ENCODE measurements around the gene GDPD4.

Gene GDPD4

DNA sequence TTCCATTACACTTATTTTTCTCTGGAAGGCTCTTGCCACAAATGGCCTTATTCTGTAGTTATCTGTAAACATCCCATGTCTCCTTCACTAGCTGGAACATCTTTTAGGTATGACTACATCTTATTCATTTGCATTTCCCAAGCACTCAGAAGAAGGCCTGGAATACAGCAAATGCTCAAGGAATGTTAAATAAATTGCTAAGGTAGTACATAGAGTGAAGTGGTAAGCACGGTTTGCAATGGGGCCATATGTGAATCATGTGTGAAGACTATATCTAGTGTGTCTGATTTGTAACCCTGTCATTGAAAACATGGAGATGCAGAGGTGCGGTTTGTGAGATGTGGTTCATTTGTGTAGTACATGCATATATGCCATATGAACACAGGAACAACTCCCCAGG, 33.5 kb downstream of the GDPD4 start:
- H3K4me1 Mint-ChIP-seq: no peaks in the 10 kb centered on the region
- H3K36me3 Mint-ChIP-seq (ENCODE audit: low read depth): no peaks in the 10 kb centered on the region
- TF ChIP-seq, protein P1, sequence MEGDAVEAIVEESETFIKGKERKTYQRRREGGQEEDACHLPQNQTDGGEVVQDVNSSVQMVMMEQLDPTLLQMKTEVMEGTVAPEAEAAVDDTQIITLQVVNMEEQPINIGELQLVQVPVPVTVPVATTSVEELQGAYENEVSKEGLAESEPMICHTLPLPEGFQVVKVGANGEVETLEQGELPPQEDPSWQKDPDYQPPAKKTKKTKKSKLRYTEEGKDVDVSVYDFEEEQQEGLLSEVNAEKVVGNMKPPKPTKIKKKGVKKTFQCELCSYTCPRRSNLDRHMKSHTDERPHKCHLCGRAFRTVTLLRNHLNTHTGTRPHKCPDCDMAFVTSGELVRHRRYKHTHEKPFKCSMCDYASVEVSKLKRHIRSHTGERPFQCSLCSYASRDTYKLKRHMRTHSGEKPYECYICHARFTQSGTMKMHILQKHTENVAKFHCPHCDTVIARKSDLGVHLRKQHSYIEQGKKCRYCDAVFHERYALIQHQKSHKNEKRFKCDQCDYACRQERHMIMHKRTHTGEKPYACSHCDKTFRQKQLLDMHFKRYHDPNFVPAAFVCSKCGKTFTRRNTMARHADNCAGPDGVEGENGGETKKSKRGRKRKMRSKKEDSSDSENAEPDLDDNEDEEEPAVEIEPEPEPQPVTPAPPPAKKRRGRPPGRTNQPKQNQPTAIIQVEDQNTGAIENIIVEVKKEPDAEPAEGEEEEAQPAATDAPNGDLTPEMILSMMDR (IDR thresholded peaks at IDR 0.05): no peak
- H3K27me3 Mint-ChIP-seq (ENCODE audit: low read depth, poor library complexity): peaks cover 20% of the 10 kb centered on the region
- peaks cover 13% of the 10 kb centered on the region for H3K9me3 Mint-ChIP-seq
- H3K4me3 Mint-ChIP-seq: no peak overlapping the region
- H3K27ac Mint-ChIP-seq: no peak overlapping the region
- no peak for DNase-seq

DNA sequence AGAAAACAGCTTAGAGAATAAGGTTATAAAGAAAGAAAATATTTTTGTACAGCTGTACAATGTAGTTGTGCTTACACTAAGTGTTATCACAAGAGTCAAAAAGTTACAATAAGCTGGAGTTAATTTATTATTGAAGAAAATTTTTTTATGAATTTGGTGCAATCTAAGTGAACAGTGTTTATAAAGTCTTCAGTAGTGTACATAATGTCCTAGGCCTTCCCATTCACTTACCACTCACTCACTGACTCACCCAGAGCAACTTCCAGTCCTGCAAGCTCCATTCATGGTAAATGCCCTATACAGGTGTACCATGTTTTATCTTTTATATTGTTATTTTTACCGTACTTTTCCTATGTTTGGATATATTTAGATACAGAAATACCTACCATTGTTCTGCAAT, 34.7 kb downstream of the GDPD4 start:
- Mint-ChIP-seq H3K9me3 (peaks cover 24% of the 10 kb centered on the region), H3K27me3 (ENCODE audit: low read depth, poor library complexity) (peaks cover 11% of the 10 kb centered on the region), H3K36me3 (ENCODE audit: low read depth) (no peaks in the 10 kb centered on the region), H3K4me3 (no peak overlapping the region), H3K4me1 (no peaks in the 10 kb centered on the region), H3K27ac (no peak overlapping the region)
- TF ChIP-seq, protein P1 (IDR thresholded peaks at IDR 0.05): no peak
- no peak for DNase-seq

DNA sequence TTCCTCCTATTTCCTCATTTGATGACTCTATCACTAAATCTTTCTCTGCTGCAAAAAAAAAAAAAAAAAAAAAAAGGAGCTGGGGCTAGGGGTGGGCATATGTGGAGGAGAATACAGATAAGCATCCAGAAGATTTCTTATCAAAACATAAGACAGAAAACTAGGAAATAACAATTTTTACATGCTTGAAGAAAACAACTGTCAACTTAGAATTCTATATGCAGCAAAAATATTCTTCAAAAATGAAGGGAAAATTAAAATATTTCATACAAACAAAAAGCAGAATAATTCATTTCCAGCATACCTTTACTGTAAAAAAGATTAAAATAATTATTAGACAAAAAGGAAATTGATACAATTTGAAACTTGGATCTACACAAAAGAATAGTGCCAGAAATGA, 38.7 kb downstream of the GDPD4 start:
- Mint-ChIP-seq H3K4me1 (no peaks in the 10 kb centered on the region), H3K27me3 (ENCODE audit: low read depth, poor library complexity) (no peaks in the 10 kb centered on the region), H3K27ac (no peak overlapping the region), H3K9me3 (peaks cover 32% of the 10 kb centered on the region), H3K4me3 (no peak overlapping the region), H3K36me3 (ENCODE audit: low read depth) (no peaks in the 10 kb centered on the region)
- TF ChIP-seq, protein P1 (IDR thresholded peaks at IDR 0.05): no peak
- DNase-seq: no peak

DNA sequence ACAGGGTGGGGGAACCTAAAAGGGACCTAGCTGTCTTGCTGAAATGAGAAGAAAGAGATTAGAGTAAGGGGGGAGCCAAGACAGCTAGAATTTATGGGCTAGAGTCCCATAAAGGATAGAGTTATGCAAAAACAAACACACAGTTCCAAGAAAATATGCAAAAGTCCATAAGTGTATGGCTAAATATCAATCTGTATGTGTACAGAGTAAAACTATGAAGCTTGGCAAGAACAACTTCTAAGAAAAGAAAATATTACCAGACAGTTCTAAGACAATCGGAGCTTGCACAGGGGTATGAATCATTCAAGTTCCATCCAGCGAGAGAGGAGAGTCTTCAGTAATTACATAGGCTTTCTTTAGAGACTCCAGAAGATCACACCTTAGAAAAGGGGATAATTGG, 41.8 kb downstream of the GDPD4 start:
- Mint-ChIP-seq H3K4me3 (no peak overlapping the region), H3K27ac (no peak overlapping the region), H3K36me3 (ENCODE audit: low read depth) (no peaks in the 10 kb centered on the region), H3K9me3 (peaks cover 32% of the 10 kb centered on the region), H3K4me1 (no peaks in the 10 kb centered on the region), H3K27me3 (ENCODE audit: low read depth, poor library complexity) (no peaks in the 10 kb centered on the region)
- TF ChIP-seq, protein P1 (IDR thresholded peaks at IDR 0.05): no peak
- DNase-seq: no peak

DNA sequence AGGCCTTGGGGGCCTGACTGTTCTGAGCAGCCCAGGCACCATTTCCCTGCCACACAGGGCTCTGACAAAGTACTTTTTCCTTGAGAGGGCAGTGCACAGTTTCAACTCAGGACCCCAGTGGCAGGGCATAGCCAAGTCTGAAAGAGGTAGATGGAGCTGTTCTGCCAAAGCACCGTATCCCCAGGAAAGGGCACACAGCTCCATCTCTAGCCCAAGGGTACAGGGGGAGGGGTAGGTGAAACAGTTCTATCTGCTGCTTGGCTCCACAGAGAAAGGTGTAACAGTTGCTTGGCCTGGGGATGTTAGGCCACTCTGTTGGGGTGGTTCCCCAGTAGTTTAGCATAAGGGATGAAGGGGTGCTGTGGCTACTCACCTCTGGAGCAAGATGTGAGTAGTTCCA, 47.8 kb downstream of the GDPD4 start:
- no peaks in the 10 kb centered on the region for H3K4me1 Mint-ChIP-seq
- no peak overlapping the region for H3K27ac Mint-ChIP-seq
- H3K36me3 Mint-ChIP-seq (ENCODE audit: low read depth): no peaks in the 10 kb centered on the region
- TF ChIP-seq, protein P1 (IDR thresholded peaks at IDR 0.05): no peak
- H3K9me3 Mint-ChIP-seq: peaks cover 15% of the 10 kb centered on the region
- no peak overlapping the region for H3K4me3 Mint-ChIP-seq
- peaks cover 3% of the 10 kb centered on the region for H3K27me3 Mint-ChIP-seq (ENCODE audit: low read depth, poor library complexity)
- no peak for DNase-seq

DNA sequence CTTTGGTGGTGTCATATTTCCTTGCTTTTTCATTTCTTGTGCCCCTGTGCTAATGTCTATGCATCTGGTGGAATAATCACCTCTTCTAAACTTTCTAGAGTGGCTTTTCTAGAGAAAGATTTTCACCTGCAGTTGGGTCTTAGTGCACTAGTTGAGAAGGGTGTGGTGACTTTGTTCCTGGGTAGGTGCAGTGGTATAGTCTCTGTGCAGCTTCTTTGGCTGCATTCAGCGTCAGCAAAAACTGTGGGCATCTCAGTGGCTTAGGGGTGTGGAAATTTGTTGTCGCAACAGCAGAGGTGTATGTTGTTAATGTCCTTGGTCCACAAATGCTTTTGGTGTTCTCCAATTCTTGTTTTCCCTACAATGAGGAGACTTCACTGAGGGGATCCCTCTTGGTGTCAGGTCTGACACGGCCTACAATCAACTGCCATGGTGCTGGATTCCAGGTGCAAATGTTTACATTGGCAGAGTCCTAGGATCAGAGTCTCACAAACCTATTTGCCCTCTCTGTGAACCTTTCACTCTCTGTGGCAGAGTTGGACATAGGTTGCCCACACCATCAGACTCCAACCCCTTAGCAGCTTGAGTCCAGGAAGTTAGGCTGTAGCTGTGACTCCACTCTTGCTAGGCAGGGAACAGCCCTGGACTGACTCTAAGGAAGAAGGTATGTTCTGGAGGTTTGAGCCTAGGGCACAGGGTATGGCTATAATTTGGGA, 48.8 kb downstream of the GDPD4 start:
- Mint-ChIP-seq H3K9me3 (peaks cover 15% of the 10 kb centered on the region), H3K4me1 (no peaks in the 10 kb centered on the region), H3K4me3 (no peak overlapping the region), H3K36me3 (ENCODE audit: low read depth) (no peaks in the 10 kb centered on the region), H3K27me3 (ENCODE audit: low read depth, poor library complexity) (peaks cover 3% of the 10 kb centered on the region), H3K27ac (no peak overlapping the region)
- no peak for DNase-seq
- TF ChIP-seq, protein P1 (IDR thresholded peaks at IDR 0.05): no peak

Measured in nephron progenitor cell (in vitro differentiated cells).